GM18499 (cell line): ENCODE measurements around the gene DENND1A.

Experiments used
- ATAC-seq: cut with Tn5 transposase; IDR thresholded peaks from one replicate; pipeline ENCODE4 v1.9.1; 2021; ENCODE audit warnings: moderate number of reproducible peaks; ENCODE audit not compliant: insufficient read depth, unreplicated experiment

Gene DENND1A

DNA sequence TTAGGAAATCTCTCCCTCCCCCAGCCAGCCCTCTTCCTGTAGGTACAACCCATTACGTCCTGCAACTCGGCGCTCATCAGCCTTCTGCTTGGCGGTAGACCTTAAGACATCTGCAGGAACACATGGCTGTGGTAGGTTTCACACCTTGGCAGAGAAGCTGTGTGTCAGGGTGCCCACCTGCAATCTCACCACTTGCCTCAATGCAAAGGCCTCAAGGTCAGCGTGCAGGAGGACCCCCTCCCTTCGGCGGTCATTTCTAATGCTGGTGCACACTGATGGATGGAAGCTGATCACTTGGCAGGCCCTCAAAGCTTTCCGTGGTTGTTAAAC, 506.6 kb downstream of the DENND1A start:
- ATAC-seq, result no peak

DNA sequence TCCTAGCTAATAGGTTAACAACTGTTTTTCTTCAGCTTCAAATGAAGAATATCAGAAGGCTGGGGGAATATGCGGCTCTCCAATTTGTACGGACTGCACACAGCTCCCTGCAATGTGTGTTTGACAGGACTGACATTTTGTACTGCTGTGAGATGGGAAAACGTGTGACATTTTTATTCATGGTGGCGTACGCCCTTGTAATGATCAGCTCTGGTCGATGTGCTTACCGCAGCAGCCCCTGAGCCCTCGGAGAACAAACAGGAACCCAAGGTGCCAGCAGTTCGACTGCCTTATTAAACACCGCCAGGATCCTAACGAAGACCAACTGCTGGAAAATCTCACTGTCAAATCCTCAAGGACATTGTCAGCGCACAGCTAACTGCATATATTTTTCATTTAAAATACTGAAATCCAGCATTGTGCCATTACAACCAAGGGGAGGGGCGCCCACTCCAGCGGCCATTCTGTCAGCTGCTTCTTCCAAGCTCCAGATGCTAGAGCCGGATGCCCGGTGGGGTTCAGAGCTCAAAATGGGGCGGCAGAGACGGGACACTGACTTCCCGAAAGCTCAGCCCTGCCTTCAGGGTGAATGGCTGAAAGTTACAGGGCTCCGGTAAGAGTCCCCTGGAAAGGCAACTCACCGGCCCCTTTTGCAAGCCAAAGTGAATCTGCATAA, 507.2 kb downstream of the DENND1A start:
- no peak for ATAC-seq

DNA sequence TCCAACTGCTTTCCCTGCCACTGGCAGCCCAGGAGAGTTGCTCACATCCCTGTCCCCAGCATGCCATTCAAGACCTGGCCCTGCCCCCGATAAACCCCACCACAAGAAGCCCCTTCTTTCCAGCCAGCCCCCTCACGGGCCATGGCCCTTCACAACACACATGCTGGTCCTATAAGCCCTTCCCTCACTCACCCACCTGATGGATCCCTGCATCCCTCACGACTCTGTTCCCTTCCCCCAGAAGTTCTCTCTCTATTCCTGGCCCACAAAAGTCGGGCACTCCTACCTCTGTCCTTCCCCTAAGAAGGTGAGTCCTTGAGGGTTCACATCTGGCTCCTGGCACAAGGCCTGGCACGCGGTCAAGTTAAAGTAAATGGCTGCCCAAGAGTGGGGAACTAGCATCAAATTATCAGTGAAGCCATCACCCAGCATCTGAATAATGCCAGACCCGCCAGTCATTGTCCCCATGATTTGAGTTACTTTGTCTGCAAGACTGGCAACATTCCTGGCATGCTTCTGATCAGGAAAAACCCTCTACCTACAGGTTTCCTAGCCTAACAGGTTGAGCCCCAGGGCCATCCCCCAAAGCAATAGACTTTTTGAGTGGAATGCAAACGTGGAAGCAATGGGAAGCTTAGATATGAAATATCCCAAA, 508.0 kb downstream of the DENND1A start:
- no peak for ATAC-seq

DNA sequence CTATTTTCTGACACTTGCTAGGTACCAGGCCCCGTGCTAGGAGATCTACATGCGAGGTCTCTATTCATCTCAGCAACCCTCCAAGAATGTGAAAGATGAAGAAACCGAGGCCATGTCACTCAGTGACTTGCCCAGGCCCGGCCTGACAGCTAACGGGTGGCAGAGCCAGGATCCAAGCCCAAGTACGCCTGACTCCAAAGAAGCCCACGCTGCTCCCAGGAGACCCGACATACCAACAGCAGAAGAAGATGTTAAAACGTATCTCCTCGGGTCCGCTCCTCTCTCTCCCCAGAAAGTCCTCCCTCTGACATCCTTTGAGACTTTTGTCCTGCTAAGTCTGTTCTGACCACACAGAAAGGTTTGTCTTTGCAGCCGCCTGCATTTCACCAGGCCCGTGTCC, 508.7 kb downstream of the DENND1A start:
- no peak for ATAC-seq

DNA sequence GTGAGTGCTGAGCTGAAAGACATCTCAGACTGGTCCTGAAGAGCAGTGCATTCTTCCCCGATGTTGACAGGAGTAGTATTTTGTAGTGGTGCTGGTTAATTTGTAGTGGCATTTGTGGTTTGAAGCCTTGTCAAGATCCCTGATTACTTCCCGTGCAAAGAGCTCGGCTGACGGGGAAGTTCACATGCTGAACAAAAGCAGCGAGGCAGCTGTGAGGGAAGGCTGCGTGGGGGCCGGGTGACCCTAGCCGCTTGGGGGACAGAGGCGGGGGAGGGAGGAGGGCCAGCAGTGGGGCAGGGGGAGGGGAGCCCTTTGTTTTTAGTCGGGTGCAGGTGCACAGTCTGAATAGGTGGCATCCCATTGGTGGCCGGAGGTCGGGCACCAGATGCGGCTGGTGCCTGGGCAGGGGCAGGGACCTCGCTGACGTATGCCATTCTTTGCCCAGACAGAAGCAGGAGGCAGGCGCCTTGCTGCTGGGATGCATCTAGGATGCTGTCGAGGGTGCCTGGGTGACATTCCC, 509.3 kb downstream of the DENND1A start:
- ATAC-seq, result no peak

DNA sequence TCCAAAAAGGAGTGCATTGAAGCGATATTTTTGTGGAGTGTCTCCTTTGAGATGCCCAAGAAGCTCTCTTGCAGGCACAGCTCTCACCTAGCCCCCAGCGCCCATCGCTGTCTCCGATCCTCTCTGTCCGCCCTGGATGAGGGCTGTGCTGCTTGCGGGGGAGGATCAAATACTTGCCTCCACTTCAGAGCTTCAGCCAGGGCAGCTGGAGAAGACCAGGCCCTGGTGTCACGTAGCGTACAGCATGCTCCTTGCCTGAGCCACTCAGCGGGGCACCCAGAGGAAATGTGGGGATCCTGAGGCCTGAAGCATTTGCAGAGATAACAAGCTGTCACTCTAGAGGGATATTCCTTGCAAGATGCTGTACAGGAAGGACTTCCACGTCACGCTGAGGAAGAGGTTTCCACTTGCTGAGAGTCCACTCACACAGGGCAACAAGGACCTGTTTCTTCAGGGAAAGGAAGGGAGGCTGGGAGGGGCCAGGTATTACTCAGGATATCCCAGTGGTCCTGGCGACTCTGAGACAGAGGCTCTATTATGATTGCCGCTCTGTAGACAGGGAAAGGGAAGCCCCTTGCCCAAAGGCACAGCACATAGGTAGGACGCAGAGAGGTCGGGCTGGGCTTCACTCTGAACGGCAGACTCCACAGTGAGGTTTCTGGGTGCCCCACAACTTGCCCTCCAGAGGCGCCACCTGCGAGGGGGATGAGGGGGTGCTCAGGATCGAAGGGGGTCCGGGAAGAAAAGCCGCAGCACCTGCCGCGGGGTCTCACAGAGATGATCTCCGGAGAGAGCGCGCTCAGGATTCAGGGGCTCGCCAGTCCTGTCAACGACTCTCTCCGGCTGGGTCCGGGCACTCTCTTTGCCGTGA, 510.0 kb downstream of the DENND1A start:
- no peak for ATAC-seq

DNA sequence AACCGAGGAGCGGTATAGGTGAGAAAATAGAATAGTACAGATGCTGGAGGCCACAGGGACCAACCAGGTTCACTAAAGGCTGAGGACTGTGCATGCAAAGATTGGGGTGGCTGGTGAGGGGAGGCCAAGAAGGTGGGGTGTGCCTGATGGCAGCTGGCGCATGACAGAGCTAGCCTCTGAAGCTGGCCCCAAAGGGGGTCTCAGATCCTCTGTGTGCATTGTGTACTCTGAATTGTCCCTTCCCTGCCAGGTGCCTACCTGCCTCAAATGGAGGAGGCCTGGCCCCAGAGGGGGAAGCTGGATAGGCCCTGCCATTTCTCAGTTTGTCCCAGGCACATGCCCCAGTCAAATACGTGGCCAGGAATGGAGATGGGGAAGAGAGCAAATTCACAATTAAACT, 510.8 kb downstream of the DENND1A start:
- no peak for ATAC-seq

DNA sequence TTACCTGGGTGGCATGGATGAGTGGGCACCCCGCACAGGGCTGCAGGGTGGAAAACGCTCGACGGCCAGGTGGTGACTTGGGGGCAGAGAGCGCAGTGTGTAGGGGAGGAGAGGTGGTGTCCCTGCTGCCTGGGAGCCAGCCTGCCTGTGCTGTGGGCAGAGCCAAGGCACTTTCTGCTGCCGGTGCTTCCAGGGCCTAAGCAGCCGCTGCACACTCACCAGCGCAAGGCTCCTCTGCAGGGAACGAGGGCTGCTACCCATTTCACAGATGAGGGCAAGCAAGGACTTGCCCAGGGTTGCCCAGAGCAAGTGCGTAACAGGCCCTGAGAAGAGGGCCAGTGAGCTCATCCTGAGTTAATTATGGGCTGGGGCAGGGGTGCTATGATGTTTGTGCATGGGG, 511.4 kb downstream of the DENND1A start:
- no peak for ATAC-seq

DNA sequence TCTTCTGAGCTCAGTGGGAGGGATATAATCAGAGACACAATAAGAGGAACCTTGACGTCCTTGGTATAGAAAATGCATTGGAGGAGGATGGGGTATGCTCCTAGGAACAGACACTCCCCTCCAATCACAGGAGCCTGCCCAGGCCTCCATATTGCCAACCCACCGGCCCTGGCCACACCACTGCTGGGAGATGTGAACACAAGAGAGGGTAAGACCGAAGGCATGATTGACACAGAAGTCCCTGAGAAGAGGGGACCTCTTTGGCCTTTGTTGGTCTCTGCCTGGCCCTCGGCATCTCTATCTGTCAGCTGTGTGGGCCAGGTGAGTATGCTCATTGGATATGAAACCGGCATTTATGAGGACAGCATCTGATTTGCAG, 511.9 kb downstream of the DENND1A start:
- ATAC-seq, result no peak

DNA sequence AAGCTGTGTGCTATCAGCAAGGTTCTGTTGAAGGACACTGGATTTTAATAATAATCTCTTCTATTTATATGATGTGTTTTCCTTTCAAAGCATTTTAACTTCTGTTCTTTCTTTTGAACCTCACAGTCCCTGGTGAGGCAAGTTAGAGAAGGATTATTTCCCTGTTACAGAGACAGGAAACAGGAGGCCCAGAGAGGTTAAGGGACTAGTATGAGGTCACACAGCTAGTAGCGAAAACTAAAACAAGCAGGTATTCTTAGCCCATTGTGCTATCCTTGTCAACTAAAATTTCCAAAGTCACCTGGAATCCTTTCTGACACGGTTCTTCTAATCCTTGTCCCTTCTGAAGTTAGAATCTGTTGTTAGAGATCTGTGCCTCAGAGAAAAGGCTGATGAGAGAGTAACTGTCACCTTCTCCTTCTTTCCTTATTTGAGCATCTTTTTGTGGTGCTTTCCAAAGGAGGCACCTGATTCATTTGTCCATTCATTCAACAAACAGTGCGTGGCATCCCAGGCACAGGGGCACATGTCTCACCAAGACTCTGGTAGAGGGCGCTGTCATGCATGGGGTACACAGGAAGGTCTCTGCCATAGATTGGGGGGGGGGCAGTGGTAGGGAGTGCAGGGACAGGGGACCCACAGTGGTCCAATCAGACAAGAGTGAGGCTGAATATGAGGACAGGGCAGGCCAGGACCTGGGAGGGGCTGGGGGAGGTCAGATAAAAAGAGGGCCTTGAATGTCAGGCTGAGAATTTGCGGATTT, 512.5 kb downstream of the DENND1A start:
- no peak for ATAC-seq

DNA sequence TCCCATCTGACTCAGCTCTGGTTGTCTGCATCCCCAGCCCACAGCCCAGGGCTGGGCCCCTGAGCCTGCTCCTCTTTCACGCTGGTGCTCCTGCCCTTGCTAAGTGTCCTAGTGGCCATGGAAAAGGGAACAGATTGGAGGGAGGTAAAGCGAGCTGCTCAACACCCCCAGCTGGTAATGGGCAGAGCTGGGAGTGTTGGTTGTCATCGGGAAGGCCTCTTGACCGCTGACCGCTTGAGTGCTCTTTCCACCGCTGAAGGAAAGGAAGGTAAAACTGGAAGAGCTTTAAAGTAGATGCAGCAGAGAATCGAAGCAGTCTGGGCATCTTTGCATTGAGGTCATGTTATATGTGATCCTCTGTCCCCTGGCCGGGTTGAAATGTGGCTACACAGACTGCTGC, 513.8 kb downstream of the DENND1A start:
- ATAC-seq, result no peak

DNA sequence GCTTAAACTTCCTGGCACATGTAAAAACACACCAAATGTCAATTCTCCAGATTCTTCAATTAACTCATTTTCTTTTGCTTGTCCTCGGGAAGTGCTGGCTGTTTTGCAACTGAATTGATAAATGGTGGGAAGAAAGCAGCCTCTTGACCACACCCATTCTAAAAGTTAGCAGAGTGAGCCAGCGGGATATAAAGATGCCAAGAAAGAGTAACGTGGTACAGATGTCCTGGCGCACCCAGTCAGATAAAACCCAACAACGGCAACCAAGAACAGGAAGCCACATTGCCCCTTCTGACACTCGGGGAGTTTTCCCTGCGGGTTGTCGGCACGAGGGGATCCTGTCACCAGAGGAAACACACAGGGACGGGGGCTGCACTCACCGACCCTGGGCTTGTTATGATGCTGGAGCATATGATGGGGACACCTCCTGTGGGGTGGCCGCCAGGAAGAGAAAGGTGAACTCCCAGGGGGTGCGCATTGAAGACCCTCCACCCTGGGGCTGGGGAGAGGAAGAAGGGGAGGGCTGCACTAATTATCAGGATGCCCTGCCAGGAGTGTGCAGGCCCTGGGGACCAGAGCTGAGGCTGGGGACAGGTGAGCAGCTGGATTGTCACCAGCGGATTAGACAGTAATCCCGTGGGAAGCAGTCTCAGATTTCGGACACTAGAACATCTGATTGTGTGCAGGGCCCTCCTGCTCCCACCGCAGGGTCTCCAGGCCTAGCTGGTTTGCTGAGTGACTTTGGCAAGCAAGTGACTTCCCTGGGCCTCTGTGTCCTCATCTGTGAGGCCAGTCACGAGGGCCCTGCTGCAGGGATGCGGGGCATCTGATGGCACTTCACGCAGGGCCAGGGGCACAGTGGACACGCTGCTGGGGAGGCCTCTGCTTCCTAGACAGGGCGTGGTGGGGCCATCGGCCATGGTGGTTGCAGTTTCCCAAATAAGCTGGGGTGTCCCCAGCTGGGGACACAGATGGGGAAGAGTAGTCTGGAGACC, 514.7 kb downstream of the DENND1A start:
- ATAC-seq, result no peak

DNA sequence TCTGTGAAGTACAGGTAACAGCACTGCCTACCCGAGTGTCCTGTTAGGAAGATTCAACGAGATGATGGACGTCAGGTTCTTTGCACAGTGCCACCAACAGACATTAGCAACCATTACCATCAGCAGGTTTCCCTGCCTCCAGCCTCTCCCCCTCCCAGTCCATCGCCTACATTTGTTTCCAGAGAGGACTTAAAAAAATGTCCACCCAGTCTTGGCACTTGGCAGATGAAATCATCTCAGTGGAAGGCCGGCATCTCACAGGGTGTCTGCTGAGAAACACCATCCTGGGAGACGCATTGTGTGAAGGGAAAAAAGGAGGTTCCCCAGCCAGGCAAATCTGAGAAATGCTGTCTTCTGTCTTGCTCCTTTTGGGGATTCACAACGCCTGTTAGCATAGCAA, 515.7 kb downstream of the DENND1A start:
- ATAC-seq, result no peak

DNA sequence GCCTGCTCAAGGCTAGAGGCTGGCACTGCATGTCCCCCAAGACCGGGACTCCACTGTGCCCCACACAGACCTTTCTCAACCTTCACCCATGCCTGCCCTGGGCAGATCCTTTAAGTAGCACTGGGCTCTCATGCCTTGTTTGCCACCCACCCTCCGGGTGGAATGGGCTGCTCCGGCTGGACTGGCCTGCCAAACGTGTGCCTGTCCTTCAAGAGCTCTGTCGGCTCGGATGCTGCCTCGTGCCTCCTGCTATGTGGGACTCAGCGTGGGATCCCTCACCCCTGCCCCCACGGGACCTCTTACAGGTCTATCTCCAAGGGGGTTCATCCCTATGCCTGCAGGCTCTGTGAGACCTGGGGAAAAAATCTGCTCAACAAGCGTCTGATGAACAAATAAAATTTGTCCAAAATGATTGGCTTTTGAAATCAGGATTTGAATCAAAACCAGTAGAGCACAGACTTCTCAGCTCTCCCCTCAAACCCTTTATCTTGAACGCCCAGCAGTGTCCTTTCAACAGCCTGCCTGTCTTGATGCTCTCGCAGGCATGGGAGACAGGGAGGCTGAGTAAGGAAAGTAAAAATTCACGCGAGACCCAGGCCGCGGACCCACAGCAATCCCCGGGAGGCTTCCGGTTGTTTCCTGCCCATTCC, 517.6 kb downstream of the DENND1A start:
- no peak for ATAC-seq

DNA sequence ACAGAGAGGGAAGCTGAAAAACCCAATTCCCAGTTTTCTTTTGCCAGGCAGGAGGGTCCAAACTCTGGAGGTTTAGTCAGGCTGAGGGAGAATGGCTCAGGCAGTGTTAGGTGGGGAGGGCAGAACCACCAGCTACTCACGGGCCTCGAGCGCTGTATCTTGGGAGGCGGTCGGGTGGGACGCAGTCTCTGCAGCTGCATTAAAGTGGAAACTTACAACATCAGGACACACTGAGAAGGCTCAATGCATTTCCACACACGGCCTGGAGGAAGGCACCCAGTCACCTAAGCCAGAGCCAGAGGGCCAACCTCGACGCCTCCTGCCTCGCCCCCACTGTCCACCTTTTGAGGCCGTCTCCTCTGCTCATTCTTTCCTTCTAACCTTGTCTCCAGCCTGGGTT, 518.3 kb downstream of the DENND1A start:
- no peak for ATAC-seq

DNA sequence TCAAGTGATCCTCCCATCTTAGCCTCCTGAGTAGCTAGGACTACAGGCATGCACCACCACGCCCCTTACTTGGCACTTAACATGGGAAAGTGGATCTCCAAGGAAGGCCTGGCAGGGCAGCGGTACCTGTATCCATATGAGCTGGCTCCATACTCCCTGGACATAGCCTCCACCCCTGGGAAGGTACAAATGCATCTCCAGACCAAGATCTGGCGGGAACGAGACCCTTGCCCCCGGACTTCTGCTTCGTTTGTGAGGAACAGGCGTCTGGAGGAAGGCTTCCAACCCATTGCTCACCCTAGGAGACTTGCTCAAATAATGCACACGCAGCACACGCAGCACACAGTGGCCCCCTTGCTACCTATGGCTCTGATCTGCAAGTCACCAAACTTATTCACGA, 518.7 kb downstream of the DENND1A start:
- ATAC-seq, result no peak

DNA sequence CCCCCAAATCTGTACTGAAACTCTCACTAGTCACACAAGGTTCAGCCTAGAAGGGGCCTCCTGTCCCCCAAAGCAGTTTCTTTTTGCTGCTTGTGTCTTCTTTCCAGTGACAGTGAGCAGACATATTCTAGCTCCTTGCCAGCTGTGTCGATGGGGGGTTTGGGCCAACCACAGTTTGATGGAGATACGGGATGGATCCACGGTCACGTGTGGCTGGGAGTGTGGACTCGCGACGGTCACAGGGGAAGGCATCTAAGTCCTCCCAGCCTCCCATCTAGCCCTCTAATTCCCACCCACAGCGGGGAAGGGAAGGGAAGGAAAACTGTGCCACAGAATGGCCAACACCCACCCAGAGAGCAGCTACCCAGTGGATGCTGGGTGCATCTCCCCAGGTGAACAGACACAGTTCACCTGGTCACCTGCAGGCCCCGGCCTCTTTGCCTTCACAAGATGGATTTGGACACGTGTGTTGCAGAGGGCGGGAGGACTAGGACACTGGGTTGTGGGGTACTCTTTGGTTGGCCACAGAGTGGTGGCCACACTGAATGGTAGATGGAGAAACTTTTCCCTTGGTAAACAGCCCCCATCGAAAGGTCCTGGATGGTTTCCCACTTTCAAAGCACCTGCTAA, 519.5 kb downstream of the DENND1A start:
- ATAC-seq, result no peak
